Neutrophil (primary cell): ENCODE data around the gene RELL2.
A peak's percentile ranks its signal among the peaks of the same experiment; 100 is the strongest.

ENCODE experiments used
- H3K27ac ChIP-seq: fragments of 200-600 bp; sonication (generic); 2 replicates; pipeline ENCODE4 v1.5.1; 2016; ENCODE audit warnings: mild to moderate bottlenecking, moderate library complexity
- H3K27me3 ChIP-seq: fragments of 200-600 bp; sonication (generic); 2 replicates; pipeline ENCODE4 v1.6.0; 2016; ENCODE audit warnings: mild to moderate bottlenecking
- H3K36me3 ChIP-seq: fragments of 200-600 bp; sonication (generic); 2 replicates; pipeline ENCODE4 v1.5.1; 2017
- H3K4me1 ChIP-seq, 2 experiments: fragments of 200-600 bp in 1 of 2; sonication (generic) in 1 of 2; 1 replicate in 1 of 2; 2 replicates in 1 of 2; pipeline versions ENCODE4 v1.5.1 to v1.6.1; 2013 to 2016; ENCODE audit warnings: low read depth in 1 of 2, low read length in 1 of 2, mild to moderate bottlenecking in 1 of 2, moderate library complexity in 1 of 2; ENCODE audit not compliant: control insufficient read depth in 1 of 2, insufficient read depth in 1 of 2
- H3K4me3 ChIP-seq, 2 experiments: fragments of 200-600 bp in 1 of 2; sonication (generic) in 1 of 2; 1 replicate in 1 of 2; 2 replicates in 1 of 2; pipeline ENCODE4 v1.5.1; 2013 to 2016; ENCODE audit warnings: low read depth in 1 of 2, low read length in 1 of 2, mild to moderate bottlenecking in 1 of 2, moderate library complexity in 1 of 2
- H3K9me3 ChIP-seq: fragments of 200-600 bp; sonication (generic); 2 replicates; pipeline ENCODE4 v1.5.1; 2016
- CTCF ChIP-seq: fragments of 200-600 bp; sonication (generic); IDR thresholded peaks from 2 replicates; pipeline ENCODE4 v1.5.1; 2016; ENCODE audit warnings: antibody characterized with exemption

The RELL2 gene

GRCh38 chr5:141672841-141673813, 36.3 kb downstream of the RELL2 start:
- Histone ChIP-seq H3K9me3 (no peaks in the 10 kb centered on the region), H3K27me3 (no peaks in the 10 kb centered on the region), H3K4me3 (no peak overlapping the region), H3K36me3 (peaks cover 95% of the 10 kb centered on the region), H3K27ac (no peak overlapping the region), H3K4me1 (no peaks in the 10 kb centered on the region)
- TF ChIP-seq CTCF = no peak

GRCh38 chr5:141674747-141675146, 38.0 kb downstream of the RELL2 start:
- Histone ChIP-seq H3K27ac (no peak overlapping the region), H3K4me3 (no peak overlapping the region), H3K27me3 (no peaks in the 10 kb centered on the region), H3K36me3 (peaks cover 95% of the 10 kb centered on the region), H3K4me1 (peaks cover 5 to 7% of the 10 kb centered on the region in 2 experiments), H3K9me3 (no peaks in the 10 kb centered on the region)
- no peak for TF ChIP-seq CTCF

- no peak for TF ChIP-seq CTCF
- H3K4me1 ChIP-seq = peaks cover 15 to 16% of the 10 kb centered on the region in 2 experiments
- no peak overlapping the region for H3K4me3 ChIP-seq
- no peak overlapping the region for H3K27ac ChIP-seq
- H3K27me3 ChIP-seq = no peaks in the 10 kb centered on the region
- no peaks in the 10 kb centered on the region for H3K9me3 ChIP-seq
- H3K36me3 ChIP-seq = peaks cover 91% of the 10 kb centered on the region
Observed at GRCh38 chr5:141675672-141676071, 38.9 kb downstream of the RELL2 start.

- no peak overlapping the region for H3K27ac ChIP-seq
- H3K36me3 ChIP-seq = peaks cover 74% of the 10 kb centered on the region
- H3K27me3 ChIP-seq = no peaks in the 10 kb centered on the region
- H3K4me3 ChIP-seq = no peak overlapping the region
- TF ChIP-seq CTCF = no peak
- H3K4me1 ChIP-seq = peaks cover 27% of the 10 kb centered on the region in 2 experiments
- no peaks in the 10 kb centered on the region for H3K9me3 ChIP-seq
Observed at GRCh38 chr5:141677415-141677814, 40.6 kb downstream of the RELL2 start.

GRCh38 chr5:141680178-141680577, 43.4 kb downstream of the RELL2 start:
- no peaks in the 10 kb centered on the region for H3K9me3 ChIP-seq
- peaks cover 50% of the 10 kb centered on the region for H3K36me3 ChIP-seq
- H3K4me3 ChIP-seq = peak overlapping the region; percentile 96 to 98
- peak overlapping the region; percentile 99 for H3K27ac ChIP-seq
- no peak for TF ChIP-seq CTCF
- no peaks in the 10 kb centered on the region for H3K27me3 ChIP-seq
- H3K4me1 ChIP-seq = peaks cover 50 to 53% of the 10 kb centered on the region in 2 experiments
